Astrocyte of the cerebellum (primary cell): Measurements from ENCODE around the gene ZDHHC12.

Experiments
- DNase-seq: peaks from one replicate; pipeline ENCODE4 v3.0.0-alpha.2; 2011; ENCODE audit warnings: low read depth
- H3K4me3 ChIP-seq: 2 replicates; pipeline ENCODE4 v1.5.1; 2011; ENCODE audit warnings: mild to moderate bottlenecking, low read depth, low read length, moderate library complexity
- in situ Hi-C: cut with HindIII; loops from 2 replicates; pipeline ENCODE4 v1.10.0; 2017; ENCODE audit warnings: low sequenced_read_pairs
- TF ChIP-seq, protein P1 (sequence below): IDR thresholded peaks from 2 replicates; pipeline ENCODE4 v1.5.1; 2012; ENCODE audit warnings: low read length, low read depth, moderate library complexity, mild to moderate bottlenecking; ENCODE audit errors: missing control alignments

The ZDHHC12 gene, protein sequence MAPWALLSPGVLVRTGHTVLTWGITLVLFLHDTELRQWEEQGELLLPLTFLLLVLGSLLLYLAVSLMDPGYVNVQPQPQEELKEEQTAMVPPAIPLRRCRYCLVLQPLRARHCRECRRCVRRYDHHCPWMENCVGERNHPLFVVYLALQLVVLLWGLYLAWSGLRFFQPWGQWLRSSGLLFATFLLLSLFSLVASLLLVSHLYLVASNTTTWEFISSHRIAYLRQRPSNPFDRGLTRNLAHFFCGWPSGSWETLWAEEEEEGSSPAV

DNA sequence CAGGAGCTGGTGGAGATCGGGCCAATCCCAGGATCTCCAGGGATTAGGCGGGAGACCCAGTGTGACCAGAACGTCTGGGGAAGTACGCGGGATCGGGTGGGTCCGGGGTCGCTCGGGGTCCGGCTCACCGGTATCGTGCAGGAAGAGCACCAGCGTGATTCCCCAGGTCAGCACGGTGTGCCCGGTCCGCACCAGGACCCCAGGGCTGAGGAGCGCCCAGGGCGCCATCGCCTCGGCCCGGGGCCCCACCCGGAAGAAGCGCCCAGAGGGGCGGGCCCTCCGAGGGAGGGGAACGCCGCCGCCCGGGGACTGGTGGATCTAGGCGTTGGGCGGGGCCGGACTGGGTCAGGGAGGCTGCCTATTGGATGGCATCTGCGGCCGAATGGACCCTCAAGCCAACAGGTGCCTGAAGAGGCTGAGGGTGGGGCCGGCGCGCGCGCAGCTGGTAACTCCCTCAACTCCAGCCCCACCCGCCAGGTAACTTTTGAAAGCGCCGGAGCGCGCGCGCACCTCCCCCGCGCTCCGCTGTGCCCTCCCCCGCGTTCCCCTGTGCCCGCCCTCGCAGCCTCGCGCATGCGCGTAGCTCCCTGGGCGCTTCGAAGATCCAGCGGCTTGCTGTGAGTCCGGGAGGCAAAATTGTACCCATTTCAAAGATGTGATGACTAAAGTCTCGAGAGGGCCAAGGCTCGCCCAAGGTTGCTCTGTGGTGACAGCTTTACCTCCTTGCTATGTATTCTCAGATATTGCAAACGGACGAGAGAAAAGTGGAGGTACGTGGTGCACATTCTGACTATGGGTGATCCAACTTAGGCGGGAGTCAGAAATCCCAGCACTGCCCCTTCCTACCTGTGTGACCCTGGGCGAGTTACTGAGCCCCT lies at the start of gene ZDHHC12:
Gene ZDHHC12 (minus strand): TSS at position 262 of the 878 bp plus-strand sequence. CDS start 34 bp downstream, at position 228.
- DNase-seq: peak; percentile 79
- peak within 1 kb of the TSS; percentile 76 for H3K4me3 ChIP-seq
- in situ Hi-C loops: no loop called here
- TF ChIP-seq, protein P1, sequence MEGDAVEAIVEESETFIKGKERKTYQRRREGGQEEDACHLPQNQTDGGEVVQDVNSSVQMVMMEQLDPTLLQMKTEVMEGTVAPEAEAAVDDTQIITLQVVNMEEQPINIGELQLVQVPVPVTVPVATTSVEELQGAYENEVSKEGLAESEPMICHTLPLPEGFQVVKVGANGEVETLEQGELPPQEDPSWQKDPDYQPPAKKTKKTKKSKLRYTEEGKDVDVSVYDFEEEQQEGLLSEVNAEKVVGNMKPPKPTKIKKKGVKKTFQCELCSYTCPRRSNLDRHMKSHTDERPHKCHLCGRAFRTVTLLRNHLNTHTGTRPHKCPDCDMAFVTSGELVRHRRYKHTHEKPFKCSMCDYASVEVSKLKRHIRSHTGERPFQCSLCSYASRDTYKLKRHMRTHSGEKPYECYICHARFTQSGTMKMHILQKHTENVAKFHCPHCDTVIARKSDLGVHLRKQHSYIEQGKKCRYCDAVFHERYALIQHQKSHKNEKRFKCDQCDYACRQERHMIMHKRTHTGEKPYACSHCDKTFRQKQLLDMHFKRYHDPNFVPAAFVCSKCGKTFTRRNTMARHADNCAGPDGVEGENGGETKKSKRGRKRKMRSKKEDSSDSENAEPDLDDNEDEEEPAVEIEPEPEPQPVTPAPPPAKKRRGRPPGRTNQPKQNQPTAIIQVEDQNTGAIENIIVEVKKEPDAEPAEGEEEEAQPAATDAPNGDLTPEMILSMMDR: no peak

DNA sequence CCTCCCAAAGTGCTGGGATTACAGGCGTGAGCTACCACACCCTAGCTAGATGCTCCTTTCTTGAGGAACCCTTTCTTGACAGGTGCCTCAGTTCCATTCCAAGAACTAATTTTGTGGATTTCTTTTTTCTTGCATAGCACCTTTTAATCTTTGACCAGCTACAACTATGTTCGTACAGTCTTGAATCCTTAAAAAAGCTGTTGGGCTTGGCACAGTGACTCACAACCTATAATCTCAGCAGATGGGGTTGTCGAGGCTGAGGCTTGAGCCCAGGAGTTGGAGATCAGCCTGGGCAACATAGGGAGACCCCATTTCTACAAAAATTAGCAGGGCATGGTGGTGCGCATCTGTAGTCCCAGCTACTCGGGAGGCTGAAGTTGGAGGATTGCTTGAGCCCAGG lies 49.1 kb upstream of the ZDHHC12 start:
- in situ Hi-C loops: no loop called here
- H3K4me3 ChIP-seq: no peak overlapping the region
- no peak for DNase-seq
- TF ChIP-seq, protein P1: no peak

DNA sequence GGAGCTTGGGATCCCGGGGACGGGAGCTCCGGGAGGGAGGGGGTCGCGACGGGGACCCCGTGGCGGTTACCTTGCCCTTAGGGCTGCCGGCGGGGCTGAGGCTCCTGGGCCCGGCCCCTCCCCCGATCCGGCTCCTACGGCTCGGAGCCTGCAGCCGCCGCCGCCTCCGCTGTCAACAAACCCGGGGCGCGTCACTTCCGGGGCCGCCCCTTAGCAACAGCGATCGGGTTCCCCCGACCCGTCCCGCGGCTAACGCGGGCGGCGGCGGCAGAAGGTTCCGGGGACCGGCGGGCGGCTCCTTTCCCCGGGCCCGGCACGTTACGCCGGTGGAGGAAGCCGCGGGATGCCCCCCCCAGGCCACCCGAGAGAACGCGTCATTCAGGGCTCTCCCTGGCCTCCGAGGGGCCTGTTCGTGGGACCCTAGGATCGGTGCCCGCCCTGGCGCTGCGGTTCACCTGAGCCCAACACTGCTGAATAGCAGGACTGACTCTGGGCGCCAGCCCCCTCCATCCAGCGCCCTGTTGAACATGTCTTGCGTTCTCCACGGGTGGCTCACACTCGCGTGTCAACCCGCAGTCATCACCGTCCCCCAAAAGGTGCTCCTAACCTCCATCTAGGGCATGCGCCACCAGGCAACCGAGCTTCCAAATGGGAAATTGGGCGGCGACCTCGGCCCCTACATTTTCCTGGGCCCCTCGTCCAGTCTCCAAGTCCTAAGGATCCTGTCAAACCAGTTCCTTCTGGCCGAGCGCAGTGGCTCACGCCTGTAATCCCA lies 48.0 kb upstream of the ZDHHC12 start, which contains the start of gene ZER1:
Gene ZER1 (minus strand): TSS at position 183 of the 775 bp plus-strand sequence. CDS start 16,362 bp downstream, outside the sequence.
- H3K4me3 ChIP-seq: peak within 1 kb of the TSS; percentile 96
- peak; percentile 62 for DNase-seq
- TF ChIP-seq, protein P1: no peak
- in situ Hi-C loops: no loop called here

DNA sequence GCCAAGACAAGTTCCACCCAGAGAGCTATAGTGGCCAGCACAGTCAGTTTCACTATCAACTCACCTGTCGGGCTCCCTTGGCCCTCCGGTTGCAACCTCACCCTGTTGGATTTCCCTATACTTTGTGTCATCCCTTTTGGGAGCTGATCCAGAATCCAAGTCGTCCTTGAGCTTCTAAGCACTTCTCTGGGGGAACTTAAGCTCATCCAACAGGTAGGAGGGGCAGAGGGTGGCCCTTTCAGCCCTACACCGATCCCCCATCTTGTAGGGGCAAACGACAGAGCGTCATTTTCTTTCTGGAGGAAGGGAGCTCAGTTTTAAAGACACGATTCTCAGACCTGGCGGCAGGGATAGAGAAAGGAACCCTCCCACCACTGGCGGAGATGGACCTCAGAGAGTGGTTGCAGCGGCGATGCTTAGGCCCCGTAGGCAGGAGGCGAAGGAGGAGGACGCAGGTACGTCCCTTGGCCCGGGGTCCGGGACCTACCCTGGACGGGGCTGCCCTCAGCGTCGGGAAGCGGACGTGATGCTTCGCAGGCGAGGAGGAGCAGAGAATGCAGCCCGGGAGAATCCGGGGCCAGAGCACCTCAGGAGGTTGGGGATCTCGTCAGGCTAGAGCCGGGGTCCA lies 47.3 kb upstream of the ZDHHC12 start:
- no peak for DNase-seq
- in situ Hi-C loops: no loop called here
- TF ChIP-seq, protein P1: no peak
- H3K4me3 ChIP-seq: peak overlapping the region; percentile 96

DNA sequence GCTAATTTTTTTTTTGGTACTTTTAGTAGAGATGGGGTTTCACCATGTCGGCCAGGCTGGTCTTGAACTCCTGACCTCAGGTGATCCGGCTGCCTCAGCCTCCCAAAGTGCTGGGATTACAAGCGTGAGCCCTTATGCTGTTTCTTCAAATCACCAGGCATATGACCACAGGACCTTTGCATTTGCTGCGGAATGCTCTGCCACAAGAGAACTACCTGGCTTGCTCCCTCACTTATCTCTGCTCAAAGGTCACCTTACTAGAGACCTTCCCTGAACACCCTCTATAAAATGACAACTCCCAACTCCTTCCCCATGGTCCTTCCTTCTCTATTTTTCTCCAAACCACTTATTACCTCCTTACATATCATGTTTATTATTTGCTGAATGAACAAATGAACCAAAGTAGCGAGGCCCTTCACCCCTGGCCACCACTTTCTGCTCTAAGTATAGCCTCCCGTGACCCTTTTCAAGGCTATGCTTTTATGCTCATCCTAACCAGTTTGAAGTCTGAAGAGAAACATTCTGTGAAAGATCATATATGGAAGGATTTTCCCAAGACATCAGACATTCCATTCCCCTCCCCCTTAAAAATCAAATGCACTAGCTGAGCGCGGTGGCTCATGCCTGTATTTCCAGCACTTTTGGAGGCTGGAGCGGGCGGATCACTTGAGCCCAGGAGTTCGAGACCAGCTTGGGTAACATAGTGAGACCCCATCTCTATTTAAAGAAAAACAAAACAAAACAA lies 46.5 kb upstream of the ZDHHC12 start:
- TF ChIP-seq, protein P1: no peak
- no peak for DNase-seq
- in situ Hi-C loops: no loop called here
- H3K4me3 ChIP-seq: peak overlapping the region; percentile 96
